ENCODE data around the gene ZNF487. TPM values are rescaled to one million over a fixed set of nuclear protein-coding genes. Genes with fewer than 3 reads are reported as not detected.

Gene ZNF487
- total RNA-seq, 1 experiment from 2014 or later = 7.6 TPM

- no peaks in the 10 kb centered on the region for H3K9me3 ChIP-seq (ENCODE audit: control insufficient read depth, insufficient read depth, low read depth, low read length)
- DNase-seq (ENCODE audit: low read depth, low spot score) (no peak), ATAC-seq (no peak)
- in situ Hi-C loops (cut with HindIII; ENCODE audit: low pct_unique_long_range_greater_than_20kb, low sequenced_read_pairs) = no loop called here
- no peak overlapping the region for H3K4me3 ChIP-seq (ENCODE audit: low read depth in 2 of 2, low read length in 2 of 2)
- no peak for TF ChIP-seq POLR2AphosphoS5 (IDR thresholded peaks at IDR 0.05; ENCODE audit: low read depth, low read length)
- TF ChIP-seq TCF7L2 (IDR thresholded peaks at IDR 0.05; ENCODE audit: low read depth, low read length) = no peak
- TF ChIP-seq REST (IDR thresholded peaks at IDR 0.05; ENCODE audit: insufficient read depth in 1 of 2, low read depth in 2 of 2, low read length in 1 of 2) = no peak
- no peak for TF ChIP-seq CTCF (IDR thresholded peaks at IDR 0.05)
- no peak for TF ChIP-seq SIN3A (IDR thresholded peaks at IDR 0.05; ENCODE audit: borderline replicate concordance, insufficient read depth, low read depth, low read length)
- H3K36me3 ChIP-seq (ENCODE audit: control insufficient read depth, insufficient read depth, low read length) = no peaks in the 10 kb centered on the region
- peaks cover 3% of the 10 kb centered on the region; the same call in 1 of the 2 replicates for H3K4me1 ChIP-seq (ENCODE audit: control insufficient read depth, insufficient read depth, low read length)
- ChIA-PET POLR2A (interaction anchor here (0.6 to 0.7 kb wide), 2 partner anchors 126 to 1505 kb away, joined by 8 to 11 read pairs; no protein-coding TSS in a partner anchor), CTCF (interaction anchor here (0.7 kb wide), 1 partner anchor 12 kb away, joined by 5 read pairs; no protein-coding TSS in a partner anchor)
- intact Hi-C loops (cut with micrococcal nuclease; ENCODE audit: unreplicated experiment) = no loop called here
- no peaks in the 10 kb centered on the region for H3K27me3 ChIP-seq (ENCODE audit: control insufficient read depth, insufficient read depth, low read length)
- no TSS peak for BruUV-seq (replicated peaks)
- no peak overlapping the region for H3K27ac ChIP-seq (ENCODE audit: low read length)
Observed at GRCh38 chr10:43448742-43449141, 11.8 kb downstream of the ZNF487 start.

GRCh38 chr10:43452356-43452914 lies 15.5 kb downstream of the ZNF487 start:
- DNase-seq (ENCODE audit: low read depth, low spot score) (no peak), ATAC-seq (no peak)
- H3K4me3 ChIP-seq (ENCODE audit: low read depth in 2 of 2, low read length in 2 of 2) = no peak overlapping the region
- H3K4me1 ChIP-seq (ENCODE audit: control insufficient read depth, insufficient read depth, low read length) = peaks cover 19% of the 10 kb centered on the region
- no TSS peak for BruUV-seq (replicated peaks)
- CTCF ChIA-PET = no interaction called here
- no peak overlapping the region; the same call in 1 of the 2 replicates for H3K27ac ChIP-seq (ENCODE audit: low read length)
- no peak for TF ChIP-seq REST (IDR thresholded peaks at IDR 0.05; ENCODE audit: insufficient read depth in 1 of 2, low read depth in 2 of 2, low read length in 1 of 2)
- TF ChIP-seq SIN3A (IDR thresholded peaks at IDR 0.05; ENCODE audit: borderline replicate concordance, insufficient read depth, low read depth, low read length) = no peak
- TF ChIP-seq CTCF (IDR thresholded peaks at IDR 0.05) = no peak
- no peak for TF ChIP-seq TCF7L2 (IDR thresholded peaks at IDR 0.05; ENCODE audit: low read depth, low read length)
- no peak for TF ChIP-seq POLR2AphosphoS5 (IDR thresholded peaks at IDR 0.05; ENCODE audit: low read depth, low read length)
- POLR2A ChIA-PET = no interaction called here
- intact Hi-C loops (cut with micrococcal nuclease; ENCODE audit: unreplicated experiment) (no loop called here), in situ Hi-C loops (cut with HindIII; ENCODE audit: low pct_unique_long_range_greater_than_20kb, low sequenced_read_pairs) (no loop called here)
- no peaks in the 10 kb centered on the region for H3K9me3 ChIP-seq (ENCODE audit: control insufficient read depth, insufficient read depth, low read depth, low read length)
- no peaks in the 10 kb centered on the region for H3K27me3 ChIP-seq (ENCODE audit: control insufficient read depth, insufficient read depth, low read length)
- no peaks in the 10 kb centered on the region for H3K36me3 ChIP-seq (ENCODE audit: control insufficient read depth, insufficient read depth, low read length)

Data from Panc1 (cell line).